Adrenal gland (tissue), 5 donors: Measurements from ENCODE around the gene PKP1.

ENCODE experiments used
- POLR2A ChIP-seq, 2 donors: fragments of 450-650 bp; IDR thresholded peaks; one replicate each; pipeline ENCODE4 v1.6.1; 2017; ENCODE audit warnings: antibody characterized with exemption in 2 of 2, mild to moderate bottlenecking in 2 of 2, moderate library complexity in 1 of 2
- TF ChIP-seq, protein P1 (sequence below), 6 experiments: fragments of 450-650 bp in 4 of 6; fragments of 200-600 bp in 2 of 6; sonication (generic) in 1 of 6; IDR thresholded peaks; 1 replicate in 5 of 6; 2 replicates in 1 of 6; pipeline versions ENCODE4 v1.5.1 to v1.8.0; 2016 to 2021; ENCODE audit warnings: antibody characterized with exemption in 6 of 6, mild to moderate bottlenecking in 2 of 6, moderate library complexity in 1 of 6
- donor health status: DM: no; HTN: no; CAD: no.

DNA sequence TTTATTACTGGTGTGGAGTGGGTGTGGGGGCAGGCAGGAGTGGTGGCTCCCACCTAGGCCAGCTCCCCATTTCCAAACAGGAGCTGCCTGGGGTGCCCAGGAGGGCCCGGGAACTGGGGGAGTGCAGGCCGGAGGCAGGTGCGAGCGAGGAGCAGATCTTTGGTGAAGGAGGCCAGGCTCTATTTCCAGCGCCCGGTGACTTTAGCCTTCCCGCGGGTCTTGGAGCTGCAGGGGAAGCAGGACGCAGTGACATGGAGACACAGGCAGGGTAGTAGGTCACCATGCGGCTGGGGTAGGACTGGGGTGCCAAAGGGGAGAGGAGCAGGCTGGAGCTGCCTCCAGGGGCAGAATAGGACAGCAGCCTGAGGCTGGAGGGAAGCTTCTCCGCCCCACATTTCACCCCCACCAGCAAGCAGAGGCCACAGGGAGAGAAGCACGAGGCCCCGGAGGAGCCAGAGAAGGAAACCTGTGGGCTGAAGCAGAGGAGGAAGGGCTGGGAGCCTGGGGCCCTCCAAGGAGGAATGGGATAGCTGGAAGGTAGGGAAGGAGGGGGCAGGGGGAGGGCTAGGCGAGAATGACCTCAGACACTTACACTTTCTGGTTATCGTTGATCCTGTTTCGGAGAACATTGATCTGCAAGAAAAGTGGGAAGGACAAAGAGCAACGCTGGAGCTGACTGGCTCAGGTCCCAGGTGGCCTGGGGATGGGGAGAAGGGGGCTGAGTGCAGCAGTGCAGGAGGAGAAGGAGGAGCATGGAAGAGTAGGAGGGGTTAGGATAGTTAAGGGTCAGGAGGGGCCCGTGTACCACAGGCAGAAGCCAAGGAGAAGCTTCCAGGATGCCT, 75.9 kb downstream of the PKP1 start:
- TF ChIP-seq, protein P1, sequence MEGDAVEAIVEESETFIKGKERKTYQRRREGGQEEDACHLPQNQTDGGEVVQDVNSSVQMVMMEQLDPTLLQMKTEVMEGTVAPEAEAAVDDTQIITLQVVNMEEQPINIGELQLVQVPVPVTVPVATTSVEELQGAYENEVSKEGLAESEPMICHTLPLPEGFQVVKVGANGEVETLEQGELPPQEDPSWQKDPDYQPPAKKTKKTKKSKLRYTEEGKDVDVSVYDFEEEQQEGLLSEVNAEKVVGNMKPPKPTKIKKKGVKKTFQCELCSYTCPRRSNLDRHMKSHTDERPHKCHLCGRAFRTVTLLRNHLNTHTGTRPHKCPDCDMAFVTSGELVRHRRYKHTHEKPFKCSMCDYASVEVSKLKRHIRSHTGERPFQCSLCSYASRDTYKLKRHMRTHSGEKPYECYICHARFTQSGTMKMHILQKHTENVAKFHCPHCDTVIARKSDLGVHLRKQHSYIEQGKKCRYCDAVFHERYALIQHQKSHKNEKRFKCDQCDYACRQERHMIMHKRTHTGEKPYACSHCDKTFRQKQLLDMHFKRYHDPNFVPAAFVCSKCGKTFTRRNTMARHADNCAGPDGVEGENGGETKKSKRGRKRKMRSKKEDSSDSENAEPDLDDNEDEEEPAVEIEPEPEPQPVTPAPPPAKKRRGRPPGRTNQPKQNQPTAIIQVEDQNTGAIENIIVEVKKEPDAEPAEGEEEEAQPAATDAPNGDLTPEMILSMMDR (IDR thresholded peaks at IDR 0.05): no peak
- TF ChIP-seq POLR2A (IDR thresholded peaks at IDR 0.05): no peak
